Measurements from ENCODE around the gene ZNF274. TPM values are rescaled to one million over a fixed set of nuclear protein-coding genes. Genes with fewer than 3 reads are reported as not detected.

Gene ZNF274
- total RNA-seq, 2 experiments from 2014 or later = 51.0 to 51.4 TPM

- Mint-ChIP-seq H3K4me1 (ENCODE audit: low read depth) (no peaks in the 10 kb centered on the region), H3K4me3 (no peak overlapping the region), H3K27ac (no peak overlapping the region), H3K36me3 (ENCODE audit: low read depth) (peaks cover 100% of the 10 kb centered on the region), H3K27me3 (no peaks in the 10 kb centered on the region), H3K9me3 (peaks cover 28% of the 10 kb centered on the region)
- Histone ChIP-seq H3K27me3 (ENCODE audit: control insufficient read depth in 1 of 2, insufficient read depth in 2 of 2, low read length in 2 of 2) (no peaks in the 10 kb centered on the region), H3K4me1 (ENCODE audit: insufficient read depth, low read length) (no peaks in the 10 kb centered on the region), H3K4me3 (ENCODE audit: low read length) (no peak overlapping the region), H3K36me3 (ENCODE audit: insufficient read depth, low read length) (peaks cover 81% of the 10 kb centered on the region), H3K27ac (ENCODE audit: low read depth in 1 of 2, low read length in 2 of 2) (no peak overlapping the region), H3K9me3 (ENCODE audit: control insufficient read depth in 1 of 2, insufficient read depth in 1 of 2, low read length in 2 of 2) (peaks cover 85 to 100% of the 10 kb centered on the region in 2 experiments)
- CTCF ChIA-PET = no interaction called here
- TF ChIP-seq CTCF (IDR thresholded peaks at IDR 0.05) = no peak
- intact Hi-C loops (cut with DNase I, micrococcal nuclease) = no loop called here
- POLR2A ChIA-PET = no interaction called here
- ATAC-seq (ENCODE audit: poor library complexity) (no peak), DNase-seq (no peak)
Observed at GRCh38 chr19:58209577-58209976, 26.7 kb downstream of the ZNF274 start.

DNA sequence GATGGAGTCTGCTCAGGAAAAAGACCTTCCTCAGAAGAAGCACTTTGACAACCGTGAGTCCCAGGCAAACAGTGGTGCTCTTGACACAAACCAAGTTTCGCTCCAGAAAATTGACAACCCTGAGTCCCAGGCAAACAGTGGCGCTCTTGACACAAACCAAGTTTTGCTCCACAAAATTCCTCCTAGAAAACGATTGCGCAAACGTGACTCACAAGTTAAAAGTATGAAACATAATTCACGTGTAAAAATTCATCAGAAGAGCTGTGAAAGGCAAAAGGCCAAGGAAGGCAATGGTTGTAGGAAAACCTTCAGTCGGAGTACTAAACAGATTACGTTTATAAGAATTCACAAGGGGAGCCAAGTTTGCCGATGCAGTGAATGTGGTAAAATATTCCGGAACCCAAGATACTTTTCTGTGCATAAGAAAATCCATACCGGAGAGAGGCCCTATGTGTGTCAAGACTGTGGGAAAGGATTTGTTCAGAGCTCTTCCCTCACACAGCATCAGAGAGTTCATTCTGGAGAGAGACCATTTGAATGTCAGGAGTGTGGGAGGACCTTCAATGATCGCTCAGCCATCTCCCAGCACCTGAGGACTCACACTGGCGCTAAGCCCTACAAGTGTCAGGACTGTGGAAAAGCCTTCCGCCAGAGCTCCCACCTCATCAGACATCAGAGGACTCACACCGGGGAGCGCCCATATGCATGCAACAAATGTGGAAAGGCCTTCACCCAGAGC lies 29.6 kb downstream of the ZNF274 start:
- Histone ChIP-seq H3K36me3 (ENCODE audit: insufficient read depth, low read length) (peaks cover 55% of the 10 kb centered on the region), H3K9me3 (ENCODE audit: control insufficient read depth in 1 of 2, insufficient read depth in 1 of 2, low read length in 2 of 2) (peaks cover 81 to 100% of the 10 kb centered on the region in 2 experiments), H3K4me1 (ENCODE audit: insufficient read depth, low read length) (no peaks in the 10 kb centered on the region), H3K4me3 (ENCODE audit: low read length) (no peak overlapping the region), H3K27me3 (ENCODE audit: control insufficient read depth in 1 of 2, insufficient read depth in 2 of 2, low read length in 2 of 2) (no peaks in the 10 kb centered on the region), H3K27ac (ENCODE audit: low read depth in 1 of 2, low read length in 2 of 2) (no peak overlapping the region)
- Mint-ChIP-seq H3K4me3 (no peak overlapping the region), H3K27me3 (no peaks in the 10 kb centered on the region), H3K27ac (no peak overlapping the region), H3K9me3 (peaks cover 12% of the 10 kb centered on the region), H3K36me3 (ENCODE audit: low read depth) (peaks cover 86% of the 10 kb centered on the region), H3K4me1 (ENCODE audit: low read depth) (no peaks in the 10 kb centered on the region)
- no peak for ATAC-seq (ENCODE audit: poor library complexity)
- ChIA-PET POLR2A (no interaction called here), CTCF (no interaction called here)
- intact Hi-C loops (cut with DNase I, micrococcal nuclease) = no loop called here
- DNase-seq = no peak
- TF ChIP-seq CTCF (IDR thresholded peaks at IDR 0.05) = no peak

DNA sequence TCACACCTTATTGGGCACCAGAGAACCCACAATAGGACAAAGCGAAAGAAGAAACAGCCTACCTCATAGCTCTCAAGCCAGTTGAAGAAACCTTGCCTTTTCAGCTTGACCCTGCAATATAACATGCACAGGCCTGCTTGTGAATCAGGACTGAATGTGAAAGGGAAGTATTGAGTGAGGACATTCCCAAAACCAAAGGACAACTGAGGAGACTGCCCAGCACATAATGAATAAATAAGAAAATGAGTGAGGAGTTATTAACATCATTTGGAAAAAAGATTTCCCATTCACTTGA lies 30.2 kb downstream of the ZNF274 start:
- peaks cover 81 to 100% of the 10 kb centered on the region in 2 experiments for H3K9me3 ChIP-seq (ENCODE audit: control insufficient read depth in 1 of 2, insufficient read depth in 1 of 2, low read length in 2 of 2)
- H3K4me1 ChIP-seq (ENCODE audit: insufficient read depth, low read length) = no peaks in the 10 kb centered on the region
- ChIA-PET CTCF (no interaction called here), POLR2A (no interaction called here)
- Mint-ChIP-seq H3K36me3 (ENCODE audit: low read depth) (peaks cover 86% of the 10 kb centered on the region), H3K27me3 (no peaks in the 10 kb centered on the region), H3K27ac (no peak overlapping the region), H3K4me1 (ENCODE audit: low read depth) (no peaks in the 10 kb centered on the region), H3K4me3 (no peak overlapping the region), H3K9me3 (peaks cover 7% of the 10 kb centered on the region)
- no peaks in the 10 kb centered on the region for H3K27me3 ChIP-seq (ENCODE audit: control insufficient read depth in 1 of 2, insufficient read depth in 2 of 2, low read length in 2 of 2)
- no peak overlapping the region for H3K27ac ChIP-seq (ENCODE audit: low read depth in 1 of 2, low read length in 2 of 2)
- ATAC-seq (ENCODE audit: poor library complexity) = no peak
- no peak overlapping the region for H3K4me3 ChIP-seq (ENCODE audit: low read length)
- DNase-seq = no peak
- TF ChIP-seq CTCF (IDR thresholded peaks at IDR 0.05) = no peak
- intact Hi-C loops (cut with DNase I, micrococcal nuclease) = no loop called here
- H3K36me3 ChIP-seq (ENCODE audit: insufficient read depth, low read length) = peaks cover 50% of the 10 kb centered on the region

All from CD4-positive, alpha-beta T cell (primary cell).